HepG2 (cell line): ENCODE measurements around the gene PRM2. TPM values are rescaled to one million over a fixed set of nuclear protein-coding genes. Genes with fewer than 3 reads are reported as not detected.

Experiments used
- GPN1 ChIP-seq: sonication (generic); formaldehyde crosslinking; IDR thresholded peaks from 2 replicates; pipeline ENCODE4 v1.5.1; 2020; ENCODE audit warnings: missing genetic modification reagents, borderline replicate concordance
- SCMH1 ChIP-seq: sonication (generic); formaldehyde crosslinking; IDR thresholded peaks from 2 replicates; pipeline ENCODE4 v1.9.0; 2021; ENCODE audit warnings: missing genetic modification reagents, mild to moderate bottlenecking, borderline replicate concordance
- TRIM24 ChIP-seq: sonication (generic); formaldehyde crosslinking; IDR thresholded peaks from 2 replicates; pipeline ENCODE4 v1.8.0; 2022; ENCODE audit warnings: mild to moderate bottlenecking, missing genetic modification reagents
- ZBTB38 ChIP-seq: sonication (generic); formaldehyde crosslinking; IDR thresholded peaks from 2 replicates; pipeline ENCODE4 v1.5.1; 2020; ENCODE audit warnings: mild to moderate bottlenecking, missing genetic modification reagents
- ZNF138 ChIP-seq: sonication (generic); formaldehyde crosslinking; IDR thresholded peaks from 2 replicates; pipeline ENCODE4 v1.5.0; 2020; ENCODE audit warnings: mild to moderate bottlenecking, low read depth, missing genetic modification reagents
- ZNF333 ChIP-seq: sonication (generic); formaldehyde crosslinking; IDR thresholded peaks from 2 replicates; pipeline ENCODE4 v1.4.0; 2020; ENCODE audit warnings: mild to moderate bottlenecking, missing genetic modification reagents, borderline replicate concordance
- ZNF484 ChIP-seq: sonication (generic); formaldehyde crosslinking; IDR thresholded peaks from 2 replicates; pipeline ENCODE4 v1.5.1; 2020; ENCODE audit warnings: mild to moderate bottlenecking, low read depth, missing genetic modification reagents, borderline replicate concordance
- ZNF562 ChIP-seq: sonication (generic); formaldehyde crosslinking; IDR thresholded peaks from 2 replicates; pipeline ENCODE4 v1.8.0; 2022; ENCODE audit warnings: missing genetic modification reagents, borderline replicate concordance
- ZNF850 ChIP-seq: sonication (generic); formaldehyde crosslinking; conservative IDR thresholded peaks from 2 replicates; pipeline ENCODE4 v1.9.0; 2021; ENCODE audit warnings: mild to moderate bottlenecking, missing genetic modification reagents
- ZSCAN31 ChIP-seq: sonication (generic); formaldehyde crosslinking; IDR thresholded peaks from 2 replicates; pipeline ENCODE4 v1.5.0; 2020; ENCODE audit warnings: low read depth, mild to moderate bottlenecking, missing genetic modification reagents
- polyA plus RNA-seq, 8 experiments: library from polyadenylated mRNA; depleted of rRNA in 3 of 8; stranded (reverse) in 7 of 8; unstranded in 1 of 8; fragments of >200 nt; fragmentation: Illumina TruSeq in 4 of 8; extraction: Trizol in 4 of 8; gene quantifications; 2 replicates each; pipeline versions ENCODE4 v1.2.1 to v1.2.3, GENCODE V29; 2011 to 2016; ENCODE audit warnings: low read depth in 4 of 8, missing spikeins in 1 of 8, mixed read lengths in 1 of 8; ENCODE audit not compliant: insufficient read depth in 1 of 8
- total RNA-seq, 5 experiments: library from RNA; depleted of rRNA; stranded (reverse); fragments of >200 nt; fragmentation: Illumina TruSeq; extraction: Trizol; gene quantifications; 2 replicates each; pipeline ENCODE4 v1.2.3, GENCODE V29; 2016; ENCODE audit warnings: low read depth in 1 of 5
- TF ChIP-seq, protein P1 (sequence below): sonication (generic); formaldehyde crosslinking; IDR thresholded peaks from 2 replicates; pipeline ENCODE4 v1.5.0; 2020; ENCODE audit warnings: missing genetic modification reagents
- TF ChIP-seq, protein P2 (sequence below): sonication (generic); formaldehyde crosslinking; IDR thresholded peaks from 2 replicates; pipeline ENCODE4 v1.8.1; 2023; ENCODE audit warnings: missing genetic modification reagents, inconsistent platforms, borderline replicate concordance
- TF ChIP-seq, protein P3 (sequence below): sonication (generic); formaldehyde crosslinking; IDR thresholded peaks from 2 replicates; pipeline ENCODE4 v1.4.0; 2020; ENCODE audit warnings: low read depth, mild to moderate bottlenecking, missing genetic modification reagents
- TF ChIP-seq, protein P4 (sequence below): sonication (generic); formaldehyde crosslinking; IDR thresholded peaks from 2 replicates; pipeline ENCODE4 v1.8.0; 2022; ENCODE audit warnings: mild to moderate bottlenecking, missing genetic modification reagents, moderate library complexity
- TF ChIP-seq, protein P5 (sequence below): sonication (generic); formaldehyde crosslinking; IDR thresholded peaks from 2 replicates; pipeline ENCODE4 v1.5.1; 2020; ENCODE audit warnings: missing genetic modification reagents, mild to moderate bottlenecking, borderline replicate concordance
- TF ChIP-seq, protein P6 (sequence below): sonication (generic); formaldehyde crosslinking; conservative IDR thresholded peaks from 2 replicates; pipeline ENCODE4 v1.4.0; 2020; ENCODE audit warnings: missing genetic modification reagents
- TF ChIP-seq, protein P7 (sequence below): sonication (generic); formaldehyde crosslinking; IDR thresholded peaks from 2 replicates; pipeline ENCODE4 v1.8.0; 2022; ENCODE audit warnings: missing genetic modification reagents, mild to moderate bottlenecking, inconsistent platforms, borderline replicate concordance

PRM2 gene
- total and polyA plus RNA-seq, 2 of the 13 experiments (the other 11 are each of a cell fraction or from before 2014, with no cell fraction given), result 0.54 TPM; not detected in 1

DNA sequence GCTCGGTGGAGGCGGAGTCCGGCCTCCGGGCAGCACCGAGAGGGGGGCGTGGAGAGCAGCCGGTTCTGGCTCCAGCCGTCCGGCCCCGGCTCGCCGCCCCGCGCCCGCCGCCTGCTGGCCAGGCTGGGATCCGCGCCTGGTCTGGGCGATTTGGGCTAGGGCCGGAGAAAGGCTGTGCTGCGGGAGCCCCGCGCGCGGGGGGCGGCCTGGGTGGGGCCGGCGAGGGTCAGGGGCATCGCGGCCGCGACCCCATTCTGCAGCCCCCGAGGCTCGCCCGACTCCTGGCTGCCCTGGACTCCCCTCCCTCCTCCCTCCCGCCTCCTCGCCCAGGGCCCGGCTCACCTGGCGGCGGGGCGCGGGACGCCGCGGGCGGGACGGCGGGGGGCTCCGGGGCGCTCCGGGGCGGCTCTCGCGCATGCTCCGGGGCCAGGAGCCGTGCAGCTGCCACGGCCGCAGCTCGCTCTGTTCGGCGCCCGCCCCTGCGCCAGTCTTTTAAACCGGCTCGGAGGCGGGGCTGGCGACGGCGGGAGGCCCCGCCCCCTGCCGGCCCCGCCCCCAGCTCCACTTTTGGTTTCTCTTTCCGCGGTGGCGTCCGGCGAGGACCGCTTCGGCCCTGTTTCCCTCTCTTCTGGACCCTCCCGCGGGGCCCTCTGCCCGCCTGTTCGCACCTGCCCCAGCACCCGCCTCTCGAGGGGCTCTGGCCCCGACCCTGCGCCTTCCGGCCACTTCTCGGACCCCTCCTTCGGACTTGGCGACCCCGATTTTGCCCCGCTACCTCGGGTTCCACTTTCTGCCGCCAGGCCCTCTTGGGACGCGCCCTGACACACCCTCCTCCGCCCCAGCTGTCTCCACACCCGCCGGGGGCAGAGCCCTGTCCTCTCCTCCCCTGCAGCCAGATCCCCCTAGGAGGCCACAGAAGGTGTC is 20.3 kb downstream of the PRM2 start, which contains the start of gene SOCS1 (continued):
- TF ChIP-seq, protein P1, sequence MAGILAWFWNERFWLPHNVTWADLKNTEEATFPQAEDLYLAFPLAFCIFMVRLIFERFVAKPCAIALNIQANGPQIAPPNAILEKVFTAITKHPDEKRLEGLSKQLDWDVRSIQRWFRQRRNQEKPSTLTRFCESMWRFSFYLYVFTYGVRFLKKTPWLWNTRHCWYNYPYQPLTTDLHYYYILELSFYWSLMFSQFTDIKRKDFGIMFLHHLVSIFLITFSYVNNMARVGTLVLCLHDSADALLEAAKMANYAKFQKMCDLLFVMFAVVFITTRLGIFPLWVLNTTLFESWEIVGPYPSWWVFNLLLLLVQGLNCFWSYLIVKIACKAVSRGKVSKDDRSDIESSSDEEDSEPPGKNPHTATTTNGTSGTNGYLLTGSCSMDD (CRISPR knock-in tag), result peak; percentile 69; the same call in 1 of the 2 replicates
- no peak; the same call in 1 of the 2 replicates for TF ChIP-seq ZNF138 (CRISPR knock-in tag)
- TF ChIP-seq, protein P2, sequence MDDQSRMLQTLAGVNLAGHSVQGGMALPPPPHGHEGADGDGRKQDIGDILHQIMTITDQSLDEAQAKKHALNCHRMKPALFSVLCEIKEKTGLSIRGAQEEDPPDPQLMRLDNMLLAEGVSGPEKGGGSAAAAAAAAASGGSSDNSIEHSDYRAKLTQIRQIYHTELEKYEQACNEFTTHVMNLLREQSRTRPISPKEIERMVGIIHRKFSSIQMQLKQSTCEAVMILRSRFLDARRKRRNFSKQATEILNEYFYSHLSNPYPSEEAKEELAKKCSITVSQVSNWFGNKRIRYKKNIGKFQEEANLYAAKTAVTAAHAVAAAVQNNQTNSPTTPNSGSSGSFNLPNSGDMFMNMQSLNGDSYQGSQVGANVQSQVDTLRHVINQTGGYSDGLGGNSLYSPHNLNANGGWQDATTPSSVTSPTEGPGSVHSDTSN, result peak; percentile 62
- TF ChIP-seq ZNF333 (CRISPR knock-in tag), result no peak; the same call in 1 of the 2 replicates
- 0 out of 2 replicates have a peak, but pooled peaks have one; percentile 26 for TF ChIP-seq ZNF484
- TF ChIP-seq ZBTB38 (CRISPR knock-in tag), result peak; percentile 66
- TF ChIP-seq, protein P3, sequence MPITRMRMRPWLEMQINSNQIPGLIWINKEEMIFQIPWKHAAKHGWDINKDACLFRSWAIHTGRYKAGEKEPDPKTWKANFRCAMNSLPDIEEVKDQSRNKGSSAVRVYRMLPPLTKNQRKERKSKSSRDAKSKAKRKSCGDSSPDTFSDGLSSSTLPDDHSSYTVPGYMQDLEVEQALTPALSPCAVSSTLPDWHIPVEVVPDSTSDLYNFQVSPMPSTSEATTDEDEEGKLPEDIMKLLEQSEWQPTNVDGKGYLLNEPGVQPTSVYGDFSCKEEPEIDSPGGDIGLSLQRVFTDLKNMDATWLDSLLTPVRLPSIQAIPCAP (CRISPR knock-in tag), result peak; percentile 93; the same call in 1 of the 2 replicates
- no peak for TF ChIP-seq SCMH1 (CRISPR knock-in tag)
- TF ChIP-seq, protein P4, sequence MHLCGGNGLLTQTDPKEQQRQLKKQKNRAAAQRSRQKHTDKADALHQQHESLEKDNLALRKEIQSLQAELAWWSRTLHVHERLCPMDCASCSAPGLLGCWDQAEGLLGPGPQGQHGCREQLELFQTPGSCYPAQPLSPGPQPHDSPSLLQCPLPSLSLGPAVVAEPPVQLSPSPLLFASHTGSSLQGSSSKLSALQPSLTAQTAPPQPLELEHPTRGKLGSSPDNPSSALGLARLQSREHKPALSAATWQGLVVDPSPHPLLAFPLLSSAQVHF, result peak; percentile 72; the same call in 1 of the 2 replicates
- peak; percentile 29; the same call in 1 of the 2 replicates for TF ChIP-seq GPN1 (CRISPR knock-in tag)
- TF ChIP-seq TRIM24 (CRISPR knock-in tag), result no peak
- TF ChIP-seq ZNF850 (CRISPR knock-in tag), result no peak
- peak; percentile 88 for TF ChIP-seq ZSCAN31 (CRISPR knock-in tag)
- TF ChIP-seq, protein P5, sequence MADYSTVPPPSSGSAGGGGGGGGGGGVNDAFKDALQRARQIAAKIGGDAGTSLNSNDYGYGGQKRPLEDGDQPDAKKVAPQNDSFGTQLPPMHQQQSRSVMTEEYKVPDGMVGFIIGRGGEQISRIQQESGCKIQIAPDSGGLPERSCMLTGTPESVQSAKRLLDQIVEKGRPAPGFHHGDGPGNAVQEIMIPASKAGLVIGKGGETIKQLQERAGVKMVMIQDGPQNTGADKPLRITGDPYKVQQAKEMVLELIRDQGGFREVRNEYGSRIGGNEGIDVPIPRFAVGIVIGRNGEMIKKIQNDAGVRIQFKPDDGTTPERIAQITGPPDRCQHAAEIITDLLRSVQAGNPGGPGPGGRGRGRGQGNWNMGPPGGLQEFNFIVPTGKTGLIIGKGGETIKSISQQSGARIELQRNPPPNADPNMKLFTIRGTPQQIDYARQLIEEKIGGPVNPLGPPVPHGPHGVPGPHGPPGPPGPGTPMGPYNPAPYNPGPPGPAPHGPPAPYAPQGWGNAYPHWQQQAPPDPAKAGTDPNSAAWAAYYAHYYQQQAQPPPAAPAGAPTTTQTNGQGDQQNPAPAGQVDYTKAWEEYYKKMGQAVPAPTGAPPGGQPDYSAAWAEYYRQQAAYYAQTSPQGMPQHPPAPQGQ (CRISPR knock-in tag), result no peak
- TF ChIP-seq, protein P6, sequence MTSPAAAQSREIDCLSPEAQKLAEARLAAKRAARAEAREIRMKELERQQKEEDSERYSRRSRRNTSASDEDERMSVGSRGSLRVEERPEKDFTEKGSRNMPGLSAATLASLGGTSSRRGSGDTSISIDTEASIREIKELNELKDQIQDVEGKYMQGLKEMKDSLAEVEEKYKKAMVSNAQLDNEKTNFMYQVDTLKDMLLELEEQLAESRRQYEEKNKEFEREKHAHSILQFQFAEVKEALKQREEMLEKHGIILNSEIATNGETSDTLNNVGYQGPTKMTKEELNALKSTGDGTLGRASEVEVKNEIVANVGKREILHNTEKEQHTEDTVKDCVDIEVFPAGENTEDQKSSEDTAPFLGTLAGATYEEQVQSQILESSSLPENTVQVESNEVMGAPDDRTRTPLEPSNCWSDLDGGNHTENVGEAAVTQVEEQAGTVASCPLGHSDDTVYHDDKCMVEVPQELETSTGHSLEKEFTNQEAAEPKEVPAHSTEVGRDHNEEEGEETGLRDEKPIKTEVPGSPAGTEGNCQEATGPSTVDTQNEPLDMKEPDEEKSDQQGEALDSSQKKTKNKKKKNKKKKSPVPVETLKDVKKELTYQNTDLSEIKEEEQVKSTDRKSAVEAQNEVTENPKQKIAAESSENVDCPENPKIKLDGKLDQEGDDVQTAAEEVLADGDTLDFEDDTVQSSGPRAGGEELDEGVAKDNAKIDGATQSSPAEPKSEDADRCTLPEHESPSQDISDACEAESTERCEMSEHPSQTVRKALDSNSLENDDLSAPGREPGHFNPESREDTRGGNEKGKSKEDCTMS, result no peak
- TF ChIP-seq, protein P7, sequence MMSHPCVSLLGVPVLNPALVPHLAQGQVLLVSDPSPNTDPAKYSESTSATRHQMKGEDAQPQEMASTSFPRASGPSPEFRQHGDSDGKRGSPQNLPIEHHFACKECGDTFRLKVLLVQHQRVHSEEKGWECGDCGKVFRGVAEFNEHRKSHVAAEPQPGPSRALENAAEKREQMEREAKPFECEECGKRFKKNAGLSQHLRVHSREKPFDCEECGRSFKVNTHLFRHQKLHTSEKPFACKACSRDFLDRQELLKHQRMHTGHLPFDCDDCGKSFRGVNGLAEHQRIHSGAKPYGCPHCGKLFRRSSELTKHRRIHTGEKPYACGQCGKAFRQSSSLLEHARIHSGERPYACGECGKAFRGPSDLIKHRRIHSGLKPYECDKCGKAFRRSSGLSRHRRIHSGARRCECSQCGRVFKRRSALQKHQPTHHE (CRISPR knock-in tag), result peak; percentile 90
- no peak for TF ChIP-seq ZNF562 (CRISPR knock-in tag)
